NT2/D1 (cell line): Measurements from ENCODE around the gene CADM4.

Experiments used
- DNase-seq: peaks from one replicate; pipeline ENCODE4 v3.0.0-alpha.2; 2011; ENCODE audit warnings: low read depth, low spot score
- H3K27me3 ChIP-seq: 2 replicates; pipeline ENCODE4 v1.6.0; 2011; ENCODE audit warnings: mild to moderate bottlenecking; ENCODE audit not compliant: insufficient read length, insufficient read depth
- H3K36me3 ChIP-seq: 2 replicates; pipeline ENCODE4 v1.6.1; 2011; ENCODE audit warnings: mild to moderate bottlenecking, low read length, mixed read lengths; ENCODE audit not compliant: insufficient read depth, insufficient read length
- H3K4me1 ChIP-seq: 2 replicates; pipeline ENCODE4 v1.5.1; 2011; ENCODE audit not compliant: insufficient read depth, insufficient read length
- H3K4me3 ChIP-seq: 2 replicates; pipeline ENCODE4 v1.5.1; 2011; ENCODE audit warnings: low read depth; ENCODE audit not compliant: insufficient read length
- H3K9ac ChIP-seq: 2 replicates; pipeline ENCODE4 v1.6.0; 2011; ENCODE audit warnings: low read depth; ENCODE audit not compliant: insufficient read length
- H3K9me3 ChIP-seq: 2 replicates; pipeline ENCODE4 v1.5.1; 2011; ENCODE audit warnings: mild to moderate bottlenecking, low read length; ENCODE audit not compliant: insufficient read depth
- SUZ12 ChIP-seq: IDR thresholded peaks from 2 replicates; pipeline ENCODE4 v1.6.1; 2011; ENCODE audit not compliant: insufficient read length, insufficient read depth; ENCODE audit errors: extremely low read depth
- YY1 ChIP-seq: IDR thresholded peaks from 2 replicates; pipeline ENCODE4 v1.6.1; 2011; ENCODE audit not compliant: insufficient read length, insufficient read depth
- ZNF274 ChIP-seq: IDR thresholded peaks from 2 replicates; pipeline ENCODE4 v1.6.1; 2011; ENCODE audit warnings: mild to moderate bottlenecking, low read depth, low read length

CADM4 gene

GRCh38 chr19:43668406-43669109, 28.9 kb upstream of the CADM4 start:
- H3K4me1 ChIP-seq: peaks cover 3% of the 10 kb centered on the region
- H3K4me3 ChIP-seq: peak overlapping the region; percentile 45
- peaks cover 25% of the 10 kb centered on the region for H3K27me3 ChIP-seq
- peak overlapping the region; percentile 70 for H3K9ac ChIP-seq
- TF ChIP-seq SUZ12: no peak
- DNase-seq: peak; percentile 96
- peaks cover 21% of the 10 kb centered on the region for H3K36me3 ChIP-seq
- H3K9me3 ChIP-seq: no peaks in the 10 kb centered on the region

DNA sequence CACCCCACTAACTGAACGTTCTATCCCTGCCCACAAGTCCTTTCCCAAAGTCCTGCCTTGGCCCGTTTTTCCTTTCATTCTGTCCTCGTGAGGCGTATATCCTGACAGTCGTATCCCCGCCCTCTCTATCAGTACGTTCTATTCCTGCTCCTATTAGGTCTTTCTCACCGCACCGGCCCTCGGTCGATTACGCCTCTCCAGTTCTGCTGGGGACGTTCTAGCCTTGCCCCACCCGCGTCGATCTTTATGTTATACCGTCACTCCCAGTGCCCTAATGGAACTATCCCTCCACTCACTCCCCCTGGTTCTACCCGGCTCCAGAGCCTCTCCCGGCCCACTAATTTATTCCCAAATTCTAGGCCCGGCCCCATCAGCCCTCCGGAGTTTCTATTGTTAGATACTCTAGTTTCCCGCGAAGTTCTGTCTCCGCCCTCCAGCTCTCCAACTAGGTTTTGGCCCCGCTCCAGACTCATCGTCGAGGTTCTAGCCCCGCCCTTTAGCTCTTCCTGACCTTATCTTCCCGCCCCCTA, 28.3 kb upstream of the CADM4 start:
- Histone ChIP-seq H3K27me3 (peaks cover 25% of the 10 kb centered on the region), H3K36me3 (peaks cover 21% of the 10 kb centered on the region), H3K9me3 (no peaks in the 10 kb centered on the region), H3K9ac (peak overlapping the region; percentile 88), H3K4me3 (peak overlapping the region; percentile 62), H3K4me1 (peaks cover 3% of the 10 kb centered on the region)
- TF ChIP-seq YY1 (no peak), SUZ12 (no peak), ZNF274 (no peak)
- DNase-seq: no peak

- TF ChIP-seq YY1 (no peak), SUZ12 (no peak), ZNF274 (no peak)
- H3K4me1 ChIP-seq: peaks cover 3% of the 10 kb centered on the region
- peaks cover 25% of the 10 kb centered on the region for H3K27me3 ChIP-seq
- H3K4me3 ChIP-seq: peak overlapping the region; percentile 62
- H3K9me3 ChIP-seq: no peaks in the 10 kb centered on the region
- peaks cover 21% of the 10 kb centered on the region for H3K36me3 ChIP-seq
- H3K9ac ChIP-seq: peak overlapping the region; percentile 88
- no peak for DNase-seq
Measured at GRCh38 chr19:43667126-43667875, 27.7 kb upstream of the CADM4 start.

GRCh38 chr19:43664018-43664417, 24.4 kb upstream of the CADM4 start:
- Histone ChIP-seq H3K4me1 (no peaks in the 10 kb centered on the region), H3K36me3 (peaks cover 43% of the 10 kb centered on the region), H3K27me3 (peaks cover 5% of the 10 kb centered on the region), H3K4me3 (no peak overlapping the region), H3K9me3 (no peaks in the 10 kb centered on the region), H3K9ac (no peak overlapping the region)
- DNase-seq: no peak
- no peak for TF ChIP-seq SUZ12
- TF ChIP-seq YY1: no peak

GRCh38 chr19:43662487-43662886, 22.8 kb upstream of the CADM4 start:
- TF ChIP-seq ZNF274 (no peak), YY1 (no peak), SUZ12 (no peak)
- no peaks in the 10 kb centered on the region for H3K4me1 ChIP-seq
- H3K9ac ChIP-seq: no peak overlapping the region
- H3K27me3 ChIP-seq: peaks cover 3% of the 10 kb centered on the region
- no peaks in the 10 kb centered on the region for H3K9me3 ChIP-seq
- H3K36me3 ChIP-seq: peaks cover 54% of the 10 kb centered on the region
- no peak overlapping the region for H3K4me3 ChIP-seq
- DNase-seq: no peak

DNA sequence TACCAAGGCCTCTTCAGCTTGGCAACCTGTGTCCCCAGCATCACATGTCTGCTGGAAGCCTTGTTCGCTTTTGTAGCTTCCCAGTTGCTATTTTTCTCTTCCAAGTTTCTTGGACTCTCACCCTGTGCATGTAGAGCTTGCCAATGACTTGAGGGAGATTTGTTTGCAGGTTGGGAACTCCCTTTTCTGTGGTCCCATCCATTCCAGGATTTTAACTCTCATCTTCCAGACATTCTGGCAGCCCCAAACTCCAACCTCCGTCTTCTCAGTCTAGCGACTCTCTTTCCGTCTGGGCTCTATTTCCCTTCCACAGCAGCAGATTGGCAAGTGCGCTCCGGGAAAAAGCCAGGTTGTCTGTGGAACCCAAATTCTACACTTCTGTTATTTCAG, 21.3 kb upstream of the CADM4 start:
- Histone ChIP-seq H3K4me3 (no peak overlapping the region), H3K4me1 (no peaks in the 10 kb centered on the region), H3K9me3 (no peaks in the 10 kb centered on the region), H3K27me3 (no peaks in the 10 kb centered on the region), H3K36me3 (peaks cover 53% of the 10 kb centered on the region), H3K9ac (no peak overlapping the region)
- no peak for DNase-seq
- TF ChIP-seq ZNF274 (no peak), SUZ12 (no peak), YY1 (no peak)

DNA sequence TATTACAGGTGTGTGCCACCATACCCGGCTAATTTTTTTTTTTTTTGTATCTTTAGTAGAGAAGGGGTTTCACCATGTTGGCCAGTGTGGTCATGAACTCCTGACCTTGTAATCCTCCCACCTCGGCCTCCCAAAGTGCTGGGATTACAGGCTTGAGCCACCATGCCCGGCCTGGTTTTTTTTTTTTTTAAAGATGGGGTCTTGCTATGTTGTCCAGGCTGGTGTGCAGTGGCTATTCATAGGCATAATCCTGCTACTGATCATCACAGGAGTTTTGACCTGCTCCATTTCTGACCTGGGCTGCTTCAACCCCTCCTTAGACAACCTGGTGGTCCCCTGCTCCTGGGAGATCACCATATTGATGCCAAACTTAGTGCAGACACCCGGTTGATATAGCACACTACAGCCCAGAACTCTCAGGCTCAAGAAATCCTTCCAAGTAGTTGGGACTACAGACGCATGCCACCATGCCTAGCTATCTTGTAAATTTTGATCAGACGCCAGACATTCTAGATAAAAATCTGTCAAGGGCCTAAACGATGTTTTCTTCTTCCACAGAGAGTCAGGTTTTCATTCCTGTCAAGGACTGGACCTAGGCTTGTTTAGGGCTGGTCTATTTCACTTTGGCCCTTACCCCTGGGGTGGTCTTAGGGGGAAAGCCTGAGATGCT, 20.8 kb upstream of the CADM4 start:
- H3K9ac ChIP-seq: no peak overlapping the region
- H3K27me3 ChIP-seq: no peaks in the 10 kb centered on the region
- no peaks in the 10 kb centered on the region for H3K4me1 ChIP-seq
- H3K4me3 ChIP-seq: no peak overlapping the region
- no peak for DNase-seq
- no peaks in the 10 kb centered on the region for H3K9me3 ChIP-seq
- H3K36me3 ChIP-seq: peaks cover 57% of the 10 kb centered on the region
- TF ChIP-seq YY1 (no peak), SUZ12 (no peak), ZNF274 (no peak)
